GM19043 (cell line): ENCODE data around the gene SLC8A1.

ENCODE experiments used
- ATAC-seq: cut with Tn5 transposase; IDR thresholded peaks from one replicate; pipeline ENCODE4 v1.9.1; 2021; ENCODE audit warnings: low read depth; ENCODE audit not compliant: unreplicated experiment

The SLC8A1 gene

GRCh38 chr2:40284797-40285196 lies 167.1 kb downstream of the SLC8A1 start:
- no peak for ATAC-seq

DNA sequence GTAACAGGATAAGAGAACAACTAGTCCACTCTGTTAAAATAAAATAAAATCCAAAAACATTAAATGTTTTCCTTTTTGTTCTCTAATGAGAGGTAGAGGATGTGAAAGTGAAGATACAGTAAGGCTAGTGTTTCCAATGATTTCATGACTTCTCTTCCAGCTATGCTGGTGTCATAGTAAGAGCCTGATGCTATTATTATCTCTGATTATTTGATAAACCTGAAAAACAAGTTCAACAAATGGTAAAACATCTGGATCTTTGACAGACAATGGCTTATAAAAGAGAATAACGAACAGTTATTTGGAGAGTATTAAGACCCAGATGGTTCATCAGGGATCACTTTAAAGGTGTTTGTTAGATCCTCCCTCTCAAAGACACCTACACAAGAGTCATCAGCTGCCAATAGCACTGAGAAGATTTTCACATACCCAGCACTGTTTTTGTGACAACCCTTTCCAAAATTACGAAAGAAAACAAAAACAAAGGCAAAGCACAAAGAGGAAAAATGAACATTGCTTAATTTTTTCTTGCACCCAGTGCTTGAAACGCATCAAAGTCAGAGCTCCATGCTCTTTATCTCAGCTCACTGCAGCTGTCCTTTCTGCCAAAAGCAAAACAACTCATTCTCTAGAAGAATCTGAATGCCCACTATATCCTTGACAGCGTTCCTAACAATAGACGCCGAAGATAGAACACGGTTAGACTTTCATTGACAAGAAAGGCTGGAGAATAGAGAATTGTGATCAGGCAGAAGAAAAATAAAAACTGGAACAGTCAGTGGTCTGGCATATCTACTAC lies 168.6 kb downstream of the SLC8A1 start:
- ATAC-seq: no peak

DNA sequence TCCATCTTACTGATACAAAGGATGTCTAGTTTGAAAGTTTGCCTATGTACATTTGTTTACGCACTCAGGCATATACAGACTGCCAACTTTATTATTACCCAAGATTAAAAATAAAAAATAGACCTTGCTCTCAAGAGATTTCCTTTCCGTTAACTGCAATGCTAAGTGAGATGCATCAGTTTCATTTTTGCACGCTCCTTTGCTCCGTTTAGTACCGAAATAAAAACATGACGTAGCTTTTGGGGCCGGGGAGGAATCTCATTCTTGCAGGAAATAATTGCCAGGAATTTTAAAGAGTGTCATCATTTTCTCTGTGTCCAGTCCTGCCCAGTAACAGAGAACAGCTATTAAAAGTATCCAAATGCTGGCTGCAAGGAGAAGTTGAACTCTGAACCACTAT lies 169.5 kb downstream of the SLC8A1 start:
- no peak for ATAC-seq

GRCh38 chr2:40281021-40281940 lies 170.6 kb downstream of the SLC8A1 start:
- ATAC-seq: no peak

DNA sequence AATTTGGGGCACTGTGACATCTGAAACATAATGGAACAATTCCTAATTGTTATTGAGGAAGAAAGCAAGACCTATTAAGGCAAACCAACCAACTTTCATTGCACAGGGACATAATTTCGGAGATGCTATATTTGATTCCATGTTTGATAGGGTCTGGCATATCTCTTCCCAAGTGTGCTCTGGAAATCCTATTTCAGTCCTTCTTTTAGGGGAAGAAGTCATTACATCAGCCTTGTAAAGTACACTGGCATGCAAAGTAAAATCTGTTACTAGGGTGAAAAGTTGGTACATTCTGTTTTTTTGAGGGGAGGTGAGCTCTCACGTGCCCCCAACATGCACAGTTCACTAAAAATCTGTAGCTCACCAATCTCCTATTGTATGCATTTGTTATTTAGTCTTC lies 172.4 kb downstream of the SLC8A1 start:
- ATAC-seq: no peak

DNA sequence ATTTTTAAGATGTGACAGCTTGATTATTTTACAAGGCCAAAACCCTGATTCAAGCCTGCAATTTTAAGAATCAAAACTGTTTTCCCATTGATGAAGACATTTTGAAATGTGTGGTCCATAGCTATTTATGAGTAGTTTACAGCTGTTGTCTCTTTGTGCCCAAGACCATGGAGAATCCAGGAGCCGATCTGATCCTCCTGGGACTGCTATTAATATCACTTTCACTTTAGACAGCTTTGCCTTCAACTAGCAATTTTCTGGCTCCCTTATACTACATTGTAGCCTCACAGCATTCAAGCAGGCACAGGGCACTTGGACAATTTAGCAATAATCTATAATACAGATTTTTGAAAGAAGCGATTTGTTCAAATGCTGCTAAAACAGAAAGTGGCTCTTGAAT lies 172.9 kb downstream of the SLC8A1 start:
- ATAC-seq: no peak

DNA sequence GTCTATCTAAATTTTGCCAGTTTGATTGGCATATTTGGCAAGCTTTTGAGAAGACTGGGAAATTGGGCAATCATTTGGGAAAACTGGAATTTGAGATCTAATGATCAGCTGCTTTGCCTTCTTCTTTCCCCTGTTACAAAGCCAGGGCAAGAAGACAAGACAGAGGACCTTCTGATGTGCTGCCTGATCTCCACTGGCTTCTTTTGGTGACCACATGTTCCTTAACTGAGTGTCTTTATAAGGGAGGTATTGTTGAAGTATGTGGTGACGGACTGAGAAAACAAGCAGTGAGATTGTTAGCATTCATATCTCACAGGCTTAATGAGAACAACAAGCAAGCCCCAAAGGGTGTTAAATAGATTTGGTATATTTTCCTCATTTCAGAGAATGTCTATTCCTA lies 175.8 kb downstream of the SLC8A1 start:
- ATAC-seq: no peak

DNA sequence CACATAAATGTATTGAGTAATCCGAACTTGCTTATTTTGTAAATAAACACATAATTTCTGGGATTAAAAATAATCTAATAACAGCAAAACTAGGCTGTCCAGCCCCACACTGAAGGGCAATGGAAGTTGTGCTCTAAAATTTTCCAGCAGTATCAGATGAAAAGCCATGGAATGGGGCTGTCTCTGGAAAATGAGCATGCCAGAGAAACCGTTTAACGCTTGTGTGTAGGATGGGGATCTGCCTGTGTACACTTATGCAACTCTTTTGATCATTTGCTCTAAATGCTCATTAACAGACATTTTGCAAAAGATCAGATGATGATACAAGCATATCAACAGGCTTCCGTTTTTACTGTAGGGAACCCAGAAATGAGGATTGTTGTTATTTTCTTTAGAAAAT lies 177.6 kb downstream of the SLC8A1 start:
- no peak for ATAC-seq

- no peak for ATAC-seq
Measured at GRCh38 chr2:40273734-40274182, 178.1 kb downstream of the SLC8A1 start.

DNA sequence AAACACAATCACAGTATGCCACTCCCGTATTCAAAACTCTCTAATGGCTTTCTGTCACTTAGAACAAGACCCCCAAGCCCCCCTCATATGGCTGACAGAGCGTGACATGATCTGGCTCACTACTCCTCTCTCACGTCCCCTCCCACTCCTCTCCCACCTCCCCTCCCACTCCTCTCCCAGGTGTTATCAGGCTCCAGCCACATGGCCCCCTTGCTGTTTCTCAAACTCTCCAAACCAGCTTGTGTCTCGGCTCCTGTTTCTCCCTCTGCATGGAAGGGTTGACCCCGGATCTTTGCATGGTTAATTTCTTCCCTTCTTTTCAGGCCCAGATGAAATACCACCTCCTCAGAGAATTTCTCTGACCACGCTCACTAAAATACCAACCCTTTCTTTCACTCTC lies 180.8 kb downstream of the SLC8A1 start:
- no peak for ATAC-seq

GRCh38 chr2:40270372-40270771 lies 181.5 kb downstream of the SLC8A1 start:
- ATAC-seq: no peak

DNA sequence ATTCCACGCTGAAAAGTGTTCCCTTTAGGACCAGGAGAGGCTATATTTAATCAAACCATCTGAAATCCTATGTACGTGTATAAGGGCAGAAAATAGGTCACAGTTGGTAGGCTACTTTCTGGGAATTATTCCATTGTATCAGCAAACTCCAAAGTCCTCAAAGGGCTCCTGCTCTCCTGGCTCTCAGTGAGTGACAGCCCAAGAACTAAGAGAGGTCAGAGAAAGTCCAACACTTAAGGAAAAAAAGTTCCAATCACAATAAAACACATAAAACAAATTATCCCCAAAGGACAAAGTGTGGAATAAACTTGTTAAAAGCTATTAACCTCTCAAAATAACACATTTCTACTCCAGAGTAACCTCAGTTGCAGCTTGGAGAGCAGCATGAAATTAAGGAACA lies 183.3 kb downstream of the SLC8A1 start:
- ATAC-seq: no peak

GRCh38 chr2:40266201-40266600 lies 185.7 kb downstream of the SLC8A1 start:
- ATAC-seq: no peak

- no peak for ATAC-seq
Measured at GRCh38 chr2:40265602-40266001, 186.3 kb downstream of the SLC8A1 start.

DNA sequence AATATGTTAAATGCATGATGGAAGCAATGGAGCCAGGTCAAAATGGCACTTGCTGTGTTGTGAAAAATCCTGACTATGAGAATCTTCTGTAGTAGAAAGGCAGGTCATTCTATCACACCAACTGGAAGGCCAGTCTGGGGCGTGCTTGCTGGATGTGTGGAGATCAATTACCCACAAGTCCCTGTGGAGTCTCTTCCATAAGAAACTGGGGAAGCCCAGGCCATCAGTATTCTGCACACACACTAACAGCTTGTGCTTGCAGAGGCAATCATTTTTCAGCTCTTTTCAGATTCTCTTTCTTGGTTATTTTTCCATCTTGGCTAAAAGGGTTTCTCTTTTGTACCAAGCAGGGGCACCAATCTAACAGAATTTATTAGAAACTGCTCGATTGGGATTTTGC lies 190.8 kb downstream of the SLC8A1 start:
- no peak for ATAC-seq

DNA sequence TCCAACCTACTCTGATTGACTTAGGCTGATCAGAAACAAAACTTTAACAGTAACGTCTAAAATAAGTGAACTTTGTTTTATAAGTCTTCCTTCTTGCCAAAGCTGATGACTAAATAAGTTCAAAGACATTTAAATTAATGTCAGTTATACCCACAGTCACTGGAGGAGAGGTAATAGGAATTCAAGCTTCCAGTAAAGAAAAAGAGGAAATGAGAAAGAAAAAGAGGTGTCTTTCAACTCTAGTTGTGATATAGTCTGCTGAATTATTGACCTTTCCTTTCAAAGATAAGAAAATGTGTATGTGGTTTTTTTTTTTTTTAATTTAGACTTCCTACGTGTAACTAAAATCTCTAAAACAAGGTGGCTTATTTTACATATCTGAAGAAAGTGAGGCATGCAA lies 191.5 kb downstream of the SLC8A1 start:
- no peak for ATAC-seq

- ATAC-seq: no peak
Measured at GRCh38 chr2:40259900-40260299, 192.0 kb downstream of the SLC8A1 start.

- ATAC-seq: no peak
Measured at GRCh38 chr2:40258135-40258457, 193.8 kb downstream of the SLC8A1 start.

GRCh38 chr2:40257340-40258134 lies 194.4 kb downstream of the SLC8A1 start:
- ATAC-seq: no peak

DNA sequence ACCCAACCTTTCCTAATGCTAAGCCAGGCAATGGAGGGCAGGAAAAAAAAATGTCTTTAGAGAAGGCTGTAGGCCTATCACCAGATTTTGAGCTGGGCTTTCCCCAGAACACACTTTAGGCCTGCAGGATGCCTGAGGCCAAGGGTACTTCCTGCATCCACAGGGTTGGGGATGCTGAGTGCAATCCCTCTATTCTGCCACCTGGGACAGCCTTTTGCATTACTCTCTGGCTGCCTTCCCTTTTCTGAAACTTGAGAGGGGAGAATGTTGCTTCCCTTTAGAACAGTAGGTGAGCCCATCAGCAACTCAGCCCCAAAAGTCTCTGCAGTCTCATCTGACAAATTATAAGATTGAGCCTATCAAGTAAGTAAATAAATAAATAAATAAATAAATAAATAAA lies 195.2 kb downstream of the SLC8A1 start:
- no peak for ATAC-seq

DNA sequence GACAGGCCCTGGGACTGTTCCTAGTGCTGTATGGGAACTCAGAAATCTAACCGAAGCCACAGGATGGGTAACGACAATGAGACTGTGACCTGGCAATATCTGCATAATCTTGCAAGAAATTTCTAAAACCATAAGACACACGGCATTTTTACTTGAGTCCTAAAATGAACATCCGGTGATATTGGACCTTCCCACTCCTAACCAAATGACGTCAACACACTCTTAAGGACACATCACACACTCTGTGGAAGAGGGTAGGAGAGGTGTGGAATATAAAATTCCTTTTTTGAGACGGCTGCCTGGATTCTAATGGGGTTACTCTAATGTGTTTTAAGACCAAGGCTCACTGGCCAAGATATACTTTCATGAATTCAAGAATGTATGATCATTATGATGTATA lies 195.9 kb downstream of the SLC8A1 start:
- ATAC-seq: no peak
